ENCODE data around the gene PARD3.

PARD3 gene

GRCh38 chr10:34193931-34194626 is 621.0 kb downstream of the PARD3 start:
- no peak for DNase-seq (ENCODE audit: insufficient read length, low spot score)
- no peak for TF ChIP-seq CTCF (IDR thresholded peaks at IDR 0.05; ENCODE audit: insufficient read depth, missing control alignments)
- no peak for FAIRE-seq

GRCh38 chr10:34192646-34193045 is 622.5 kb downstream of the PARD3 start:
- DNase-seq (ENCODE audit: insufficient read length, low spot score) (no peak), FAIRE-seq (no peak)
- no peak for TF ChIP-seq CTCF (IDR thresholded peaks at IDR 0.05; ENCODE audit: insufficient read depth, missing control alignments)

- DNase-seq (ENCODE audit: insufficient read length, low spot score) (no peak), FAIRE-seq (no peak)
- TF ChIP-seq CTCF (IDR thresholded peaks at IDR 0.05; ENCODE audit: insufficient read depth, missing control alignments): no peak
Measured at GRCh38 chr10:34191406-34191805, 623.7 kb downstream of the PARD3 start.

- FAIRE-seq: no peak
- DNase-seq (ENCODE audit: insufficient read length, low spot score): no peak
- TF ChIP-seq CTCF (IDR thresholded peaks at IDR 0.05; ENCODE audit: insufficient read depth, missing control alignments): no peak
Measured at GRCh38 chr10:34190580-34190979, 624.5 kb downstream of the PARD3 start.

- no peak for FAIRE-seq
Measured at GRCh38 chr10:34189830-34190229, 625.3 kb downstream of the PARD3 start.

GRCh38 chr10:34188221-34188620 is 626.9 kb downstream of the PARD3 start:
- DNase-seq (ENCODE audit: insufficient read length, low spot score) (no peak), FAIRE-seq (no peak)
- no peak for TF ChIP-seq CTCF (IDR thresholded peaks at IDR 0.05; ENCODE audit: insufficient read depth, missing control alignments)

More at GRCh38 chr10:34189830-34190229, 625.3 kb downstream of the PARD3 start:
- TF ChIP-seq CTCF (IDR thresholded peaks at IDR 0.05; ENCODE audit: insufficient read depth, missing control alignments): no peak
- DNase-seq (ENCODE audit: insufficient read length, low spot score): no peak

- FAIRE-seq (no peak), DNase-seq (ENCODE audit: insufficient read length, low spot score) (no peak)
- no peak for TF ChIP-seq CTCF (IDR thresholded peaks at IDR 0.05; ENCODE audit: insufficient read depth, missing control alignments)
Measured at GRCh38 chr10:34187201-34187600, 627.9 kb downstream of the PARD3 start.

Measured in D721Med (cell line).